ENCODE results near the gene PHACTR1. TPM values are rescaled to one million over a fixed set of nuclear protein-coding genes. Genes with fewer than 3 reads are reported as not detected.

The PHACTR1 gene
- total RNA-seq, 2 experiments from 2014 or later, result 0.47 to 0.61 TPM

DNA sequence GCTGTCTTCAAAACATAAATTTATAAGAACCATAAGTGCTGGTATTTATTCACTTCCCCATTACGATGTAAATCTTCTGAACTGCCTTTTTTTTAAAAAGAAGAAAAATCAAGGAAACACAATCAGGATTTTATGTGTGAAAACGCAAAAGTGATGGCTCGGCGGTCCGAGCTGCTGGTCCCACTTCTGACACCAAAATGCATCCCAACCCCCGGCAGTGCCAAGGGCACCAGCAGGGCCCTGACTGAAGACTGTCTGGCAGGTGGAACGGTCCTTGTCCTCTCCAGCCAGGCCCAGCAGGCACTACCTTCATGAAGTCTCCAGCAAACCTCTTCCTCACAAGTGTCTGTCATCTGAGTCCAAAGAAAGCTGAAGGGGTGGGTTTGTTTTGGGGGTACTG lies 570.5 kb downstream of the PHACTR1 start:
- POLR2A ChIA-PET, result no interaction called here
- CTCF ChIA-PET, result no interaction called here
- H3K27me3 Mint-ChIP-seq (ENCODE audit: low read depth), result no peaks in the 10 kb centered on the region
- no peak overlapping the region for H3K4me3 Mint-ChIP-seq
- H3K27ac Mint-ChIP-seq, result no peak overlapping the region
- ATAC-seq (no peak), DNase-seq (no peak)
- peaks cover 31% of the 10 kb centered on the region for H3K9me3 Mint-ChIP-seq (ENCODE audit: insufficient read depth)
- H3K4me1 Mint-ChIP-seq (ENCODE audit: low read depth), result no peaks in the 10 kb centered on the region
- H3K36me3 Mint-ChIP-seq (ENCODE audit: low read depth), result peaks cover 44% of the 10 kb centered on the region

DNA sequence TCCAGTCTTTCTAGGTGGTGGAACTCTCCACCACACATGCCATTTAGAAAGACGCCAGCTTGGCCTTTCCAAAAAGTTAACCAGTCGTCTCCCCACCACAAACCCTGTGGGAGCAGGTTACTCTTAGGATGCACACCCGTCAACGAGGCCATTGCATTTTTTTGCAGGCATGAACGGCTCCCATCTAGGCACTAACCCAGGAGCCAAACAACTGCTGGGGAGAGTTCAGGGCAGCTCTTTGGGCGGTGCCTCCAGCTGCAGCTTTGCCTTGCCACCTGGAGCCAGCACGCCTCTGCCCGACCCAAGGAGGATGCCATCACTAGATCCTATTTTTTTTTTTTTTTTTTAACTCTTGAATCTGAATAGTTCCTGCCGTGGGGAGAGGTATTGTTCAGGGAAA lies 571.9 kb downstream of the PHACTR1 start:
- Mint-ChIP-seq H3K4me3 (no peak overlapping the region), H3K27me3 (ENCODE audit: low read depth) (no peaks in the 10 kb centered on the region), H3K27ac (no peak overlapping the region), H3K36me3 (ENCODE audit: low read depth) (peaks cover 53% of the 10 kb centered on the region), H3K4me1 (ENCODE audit: low read depth) (no peaks in the 10 kb centered on the region), H3K9me3 (ENCODE audit: insufficient read depth) (peaks cover 31% of the 10 kb centered on the region)
- ATAC-seq, result no peak
- CTCF ChIA-PET, result no interaction called here
- DNase-seq, result no peak
- POLR2A ChIA-PET, result no interaction called here

DNA sequence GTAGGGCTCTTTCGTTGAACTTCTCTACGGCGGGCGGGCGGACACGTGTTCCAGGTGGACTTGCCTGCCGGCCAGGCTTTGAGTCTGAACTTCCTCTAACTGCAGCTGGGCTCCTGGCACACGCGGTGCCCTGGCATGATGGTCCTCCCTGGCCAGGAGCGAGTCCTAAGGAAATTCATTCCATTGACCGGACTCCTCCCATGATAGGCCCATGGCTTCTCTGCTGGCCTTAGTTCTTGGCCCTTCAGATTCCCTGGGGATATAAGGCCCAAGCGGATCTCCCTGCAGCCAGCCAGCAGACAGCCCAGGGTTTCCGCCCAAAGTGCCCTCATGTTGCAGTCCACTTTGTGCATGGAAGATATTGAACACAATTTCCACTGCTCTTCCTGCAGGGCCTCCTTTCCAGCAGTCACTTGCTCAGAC lies 572.4 kb downstream of the PHACTR1 start:
- Mint-ChIP-seq H3K9me3 (ENCODE audit: insufficient read depth) (peaks cover 31% of the 10 kb centered on the region), H3K27ac (no peak overlapping the region), H3K4me1 (ENCODE audit: low read depth) (no peaks in the 10 kb centered on the region), H3K4me3 (no peak overlapping the region), H3K36me3 (ENCODE audit: low read depth) (peaks cover 56% of the 10 kb centered on the region), H3K27me3 (ENCODE audit: low read depth) (no peaks in the 10 kb centered on the region)
- DNase-seq, result no peak
- ChIA-PET POLR2A (no interaction called here), CTCF (no interaction called here)
- ATAC-seq, result no peak

DNA sequence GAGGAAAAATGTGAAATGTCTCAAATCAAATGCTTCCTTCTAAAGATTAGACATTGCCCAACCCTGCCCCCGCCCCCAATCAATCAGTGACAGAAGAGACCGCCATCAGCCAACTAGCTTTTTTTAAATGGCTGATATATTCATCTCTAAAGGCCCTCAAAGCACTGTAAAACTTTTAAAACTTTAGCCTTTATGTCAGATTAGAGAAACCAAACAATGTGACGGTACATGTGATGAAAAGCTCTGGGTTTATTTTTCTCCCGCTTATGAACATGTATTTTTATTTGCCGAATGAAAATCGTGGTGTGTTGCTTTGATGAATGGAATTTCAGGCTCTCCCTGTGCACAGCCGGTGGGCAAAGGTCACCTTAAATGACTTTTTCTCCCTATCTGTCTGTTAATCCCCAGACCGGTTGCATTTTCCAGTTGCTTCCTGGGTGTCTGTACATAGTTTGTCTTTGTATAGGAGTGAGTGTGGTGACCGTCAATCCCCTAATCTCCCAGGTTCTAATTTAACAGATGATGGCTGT lies 573.3 kb downstream of the PHACTR1 start:
- no peak overlapping the region for H3K4me3 Mint-ChIP-seq
- peaks cover 65% of the 10 kb centered on the region for H3K36me3 Mint-ChIP-seq (ENCODE audit: low read depth)
- ChIA-PET POLR2A (no interaction called here), CTCF (no interaction called here)
- DNase-seq (no peak), ATAC-seq (no peak)
- H3K27me3 Mint-ChIP-seq (ENCODE audit: low read depth), result no peaks in the 10 kb centered on the region
- H3K9me3 Mint-ChIP-seq (ENCODE audit: insufficient read depth), result peaks cover 31% of the 10 kb centered on the region
- H3K27ac Mint-ChIP-seq, result no peak overlapping the region
- H3K4me1 Mint-ChIP-seq (ENCODE audit: low read depth), result no peaks in the 10 kb centered on the region

DNA sequence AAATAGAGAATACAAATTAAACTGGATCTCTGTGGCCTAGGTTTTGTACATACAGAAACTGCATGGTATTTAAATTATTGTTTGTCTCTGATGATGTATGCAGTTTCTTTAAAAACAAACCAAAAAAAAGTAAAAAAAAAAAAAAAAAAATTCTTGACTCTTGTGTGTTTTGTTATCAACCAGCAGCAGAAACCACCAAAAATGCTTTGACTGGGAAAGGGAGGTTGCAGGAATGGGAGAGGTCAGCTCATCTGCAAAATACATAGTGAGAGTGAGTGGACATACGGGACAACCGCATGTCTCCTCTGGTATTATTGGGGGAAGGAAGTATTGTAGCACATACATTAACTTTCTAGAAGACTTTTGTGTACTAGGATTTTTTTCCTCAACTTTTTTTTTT lies 573.8 kb downstream of the PHACTR1 start:
- Mint-ChIP-seq H3K4me3 (no peak overlapping the region), H3K36me3 (ENCODE audit: low read depth) (peaks cover 70% of the 10 kb centered on the region), H3K4me1 (ENCODE audit: low read depth) (no peaks in the 10 kb centered on the region), H3K27ac (no peak overlapping the region), H3K27me3 (ENCODE audit: low read depth) (no peaks in the 10 kb centered on the region), H3K9me3 (ENCODE audit: insufficient read depth) (peaks cover 31% of the 10 kb centered on the region)
- ChIA-PET CTCF (no interaction called here), POLR2A (no interaction called here)
- ATAC-seq (no peak), DNase-seq (no peak)

DNA sequence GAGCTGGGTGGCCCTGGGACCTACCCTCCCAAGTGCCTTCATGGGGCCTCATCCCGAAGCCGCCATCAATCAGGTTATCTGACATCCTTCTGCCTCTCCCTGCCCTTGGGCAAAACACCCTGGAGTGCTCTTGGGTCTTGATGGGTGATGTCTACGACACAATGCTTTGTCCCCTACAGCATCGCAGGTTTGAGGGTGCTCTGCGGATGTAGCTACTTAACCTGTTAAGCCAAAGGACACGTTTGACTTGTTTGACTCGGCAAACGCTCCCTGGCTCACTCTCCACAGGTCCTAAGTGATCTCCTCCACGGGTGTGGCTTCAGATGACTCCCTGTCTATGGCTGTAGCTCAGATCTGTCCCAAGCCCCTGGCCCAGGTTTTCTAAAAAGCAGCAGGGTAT lies 576.2 kb downstream of the PHACTR1 start:
- DNase-seq (no peak), ATAC-seq (no peak)
- ChIA-PET CTCF (no interaction called here), POLR2A (no interaction called here)
- peaks cover 51% of the 10 kb centered on the region for H3K36me3 Mint-ChIP-seq (ENCODE audit: low read depth)
- no peaks in the 10 kb centered on the region for H3K4me1 Mint-ChIP-seq (ENCODE audit: low read depth)
- no peak overlapping the region for H3K4me3 Mint-ChIP-seq
- no peaks in the 10 kb centered on the region for H3K27me3 Mint-ChIP-seq (ENCODE audit: low read depth)
- peaks cover 14% of the 10 kb centered on the region for H3K9me3 Mint-ChIP-seq (ENCODE audit: insufficient read depth)
- H3K27ac Mint-ChIP-seq, result no peak overlapping the region

DNA sequence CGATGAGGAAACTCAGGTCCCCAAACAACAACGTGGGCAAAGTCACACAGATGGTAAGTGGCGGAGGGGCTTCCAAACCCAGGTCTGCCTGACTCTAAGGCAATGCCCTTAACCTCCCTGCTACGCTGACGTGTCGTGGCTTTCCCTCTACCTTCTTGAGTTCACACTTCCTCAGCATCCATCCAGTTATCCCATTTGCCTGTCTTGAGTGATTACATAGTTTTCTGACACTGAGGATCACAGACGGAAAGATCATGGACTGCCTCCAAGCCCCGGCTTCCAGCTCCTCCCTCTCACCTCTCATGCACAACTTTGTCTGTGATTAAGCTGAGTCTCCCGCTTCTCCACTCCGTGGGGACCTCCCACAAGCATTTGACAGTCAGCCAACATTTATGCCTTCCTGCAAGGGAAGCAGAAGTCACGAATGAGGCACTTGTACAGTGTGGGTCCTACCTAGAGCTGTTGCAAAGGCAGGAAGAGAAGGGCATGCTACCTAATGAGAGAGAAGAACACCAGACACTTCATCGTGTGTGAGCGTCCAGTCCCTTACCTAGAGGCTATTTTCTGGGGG lies 578.0 kb downstream of the PHACTR1 start:
- Mint-ChIP-seq H3K4me1 (ENCODE audit: low read depth) (no peaks in the 10 kb centered on the region), H3K27ac (no peak overlapping the region), H3K27me3 (ENCODE audit: low read depth) (no peaks in the 10 kb centered on the region), H3K4me3 (no peak overlapping the region), H3K36me3 (ENCODE audit: low read depth) (peaks cover 36% of the 10 kb centered on the region), H3K9me3 (ENCODE audit: insufficient read depth) (peaks cover 7% of the 10 kb centered on the region)
- ATAC-seq (no peak), DNase-seq (no peak)
- CTCF ChIA-PET, result no interaction called here
- POLR2A ChIA-PET, result no interaction called here

DNA sequence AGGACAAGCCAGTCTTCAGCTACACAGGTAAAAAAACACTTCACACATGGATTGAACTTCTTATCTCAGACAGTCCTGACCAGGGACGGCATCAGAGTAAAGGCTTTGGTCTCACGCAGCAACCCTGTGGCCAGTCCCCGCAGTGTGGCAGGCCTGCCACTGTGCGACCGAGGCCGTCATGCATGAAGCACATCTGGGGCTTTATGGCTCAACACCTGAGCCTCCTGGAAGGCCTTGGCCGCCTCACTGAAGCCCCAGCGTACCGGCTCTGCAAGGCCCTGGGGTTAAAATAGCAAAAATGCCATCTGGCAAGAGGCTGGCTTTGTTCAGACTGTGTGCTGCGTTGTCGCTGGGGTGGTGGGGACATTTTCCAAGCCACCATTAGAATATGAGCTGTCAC lies 579.0 kb downstream of the PHACTR1 start:
- Mint-ChIP-seq H3K4me1 (ENCODE audit: low read depth) (no peaks in the 10 kb centered on the region), H3K36me3 (ENCODE audit: low read depth) (peaks cover 32% of the 10 kb centered on the region), H3K4me3 (no peak overlapping the region), H3K9me3 (ENCODE audit: insufficient read depth) (no peaks in the 10 kb centered on the region), H3K27ac (no peak overlapping the region), H3K27me3 (ENCODE audit: low read depth) (no peaks in the 10 kb centered on the region)
- ATAC-seq (no peak), DNase-seq (no peak)
- CTCF ChIA-PET, result no interaction called here
- POLR2A ChIA-PET, result no interaction called here

DNA sequence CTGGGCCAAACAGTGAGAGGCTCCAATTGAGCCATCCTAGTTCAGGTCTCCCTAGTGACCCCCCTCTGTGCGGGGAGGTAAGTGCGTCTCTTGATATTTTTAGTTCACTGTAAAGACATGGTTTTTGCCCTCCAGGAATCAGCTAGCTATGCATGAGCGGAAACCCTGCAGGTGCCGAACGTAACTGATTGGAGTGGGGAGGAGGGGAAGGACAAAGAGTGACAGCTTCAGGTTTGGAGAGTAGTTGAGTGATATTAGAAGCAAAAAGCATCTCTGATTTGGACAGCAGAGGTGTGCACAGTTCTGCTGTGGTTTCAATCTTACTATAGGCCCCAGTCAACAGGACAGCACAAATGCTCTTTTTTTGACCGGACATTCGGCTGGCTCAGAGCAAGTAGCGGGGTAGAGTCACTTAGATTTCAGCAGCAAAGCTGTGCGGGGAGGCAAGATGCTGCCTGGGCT lies 580.0 kb downstream of the PHACTR1 start:
- Mint-ChIP-seq H3K9me3 (ENCODE audit: insufficient read depth) (no peaks in the 10 kb centered on the region), H3K4me1 (ENCODE audit: low read depth) (no peaks in the 10 kb centered on the region), H3K4me3 (no peak overlapping the region), H3K36me3 (ENCODE audit: low read depth) (peaks cover 37% of the 10 kb centered on the region), H3K27ac (no peak overlapping the region), H3K27me3 (ENCODE audit: low read depth) (no peaks in the 10 kb centered on the region)
- ChIA-PET CTCF (interaction anchor here (1.2 kb wide), 1 partner anchor 19 kb away, joined by 5 read pairs; no protein-coding TSS in a partner anchor), POLR2A (interaction anchor here (0.6 kb wide), 1 partner anchor 1308 kb away, joined by 3 read pairs; no protein-coding TSS in a partner anchor)
- ATAC-seq (no peak), DNase-seq (no peak)

DNA sequence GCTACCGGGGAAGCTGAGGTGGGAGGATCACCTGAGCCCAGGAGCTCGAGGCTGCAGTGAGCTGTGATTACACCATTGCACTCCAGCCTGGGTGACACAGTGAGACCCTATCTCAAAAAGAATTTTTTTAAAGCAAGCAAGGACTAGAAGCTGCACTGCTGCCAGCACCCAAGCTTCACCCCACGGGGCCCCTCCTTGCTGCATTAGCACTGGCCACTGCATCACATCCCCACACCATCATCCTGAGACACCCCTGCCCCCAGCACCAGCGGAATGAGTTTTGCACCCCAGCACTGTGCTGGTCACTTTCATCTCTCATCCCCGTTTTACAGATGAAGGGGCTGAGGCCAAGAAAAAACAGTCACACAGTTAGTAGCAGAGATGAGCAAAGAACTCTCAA lies 580.8 kb downstream of the PHACTR1 start:
- Mint-ChIP-seq H3K27ac (no peak overlapping the region), H3K27me3 (ENCODE audit: low read depth) (no peaks in the 10 kb centered on the region), H3K9me3 (ENCODE audit: insufficient read depth) (no peaks in the 10 kb centered on the region), H3K4me1 (ENCODE audit: low read depth) (peaks cover 3% of the 10 kb centered on the region), H3K4me3 (no peak overlapping the region), H3K36me3 (ENCODE audit: low read depth) (peaks cover 38% of the 10 kb centered on the region)
- POLR2A ChIA-PET, result no interaction called here
- CTCF ChIA-PET, result interaction anchor here (0.9 to 1.2 kb wide), 2 partner anchors 19 to 34 kb away, joined by 4 to 5 read pairs; no protein-coding TSS in a partner anchor
- DNase-seq (no peak), ATAC-seq (no peak)

DNA sequence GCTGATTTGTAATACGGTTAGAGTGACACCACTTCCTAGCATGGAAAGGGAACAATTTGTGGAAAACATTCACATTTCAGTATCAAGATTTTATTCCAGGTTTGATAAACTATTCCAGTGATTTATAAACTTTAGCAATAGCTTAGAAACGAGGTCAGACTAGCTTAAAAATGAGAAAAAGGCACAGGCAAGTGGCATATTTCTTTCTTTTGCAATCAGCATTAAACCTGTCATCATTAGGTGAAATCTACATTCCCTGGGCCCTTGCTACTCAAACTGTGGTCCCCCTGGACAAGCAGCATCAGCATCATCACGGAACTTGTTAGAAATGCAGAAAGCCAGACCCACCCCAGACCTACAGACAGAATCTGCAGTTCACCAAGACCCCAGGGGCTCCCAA lies 581.9 kb downstream of the PHACTR1 start:
- Mint-ChIP-seq H3K36me3 (ENCODE audit: low read depth) (peaks cover 41% of the 10 kb centered on the region), H3K4me1 (ENCODE audit: low read depth) (peaks cover 14% of the 10 kb centered on the region), H3K27me3 (ENCODE audit: low read depth) (no peaks in the 10 kb centered on the region), H3K4me3 (no peak overlapping the region), H3K27ac (no peak overlapping the region), H3K9me3 (ENCODE audit: insufficient read depth) (no peaks in the 10 kb centered on the region)
- ATAC-seq (no peak), DNase-seq (no peak)
- ChIA-PET CTCF (interaction anchor here (0.9 kb wide), 1 partner anchor 33 kb away, joined by 4 read pairs; no protein-coding TSS in a partner anchor), POLR2A (no interaction called here)

DNA sequence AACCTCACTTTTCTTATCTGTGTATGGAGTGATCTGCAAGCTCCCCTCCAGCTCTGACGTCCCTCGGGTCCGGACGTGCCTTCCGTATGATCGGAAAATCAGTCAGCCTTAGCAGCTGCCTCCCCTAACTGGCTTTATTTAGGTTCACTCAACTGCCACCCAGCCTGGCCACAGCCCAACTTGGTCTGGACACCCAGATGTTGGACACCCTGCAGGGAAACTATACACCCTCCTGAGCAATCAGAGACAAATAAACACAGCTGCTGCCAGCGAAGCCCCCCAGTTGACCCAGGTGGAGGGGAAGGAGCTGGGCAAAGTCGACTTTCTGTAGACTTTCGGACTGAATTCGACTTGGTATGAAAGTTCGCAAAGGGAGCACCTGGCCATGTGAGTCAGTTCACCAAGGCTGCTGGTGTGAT lies 582.8 kb downstream of the PHACTR1 start:
- ATAC-seq (no peak), DNase-seq (no peak)
- ChIA-PET CTCF (no interaction called here), POLR2A (interaction anchor here (0.6 kb wide), 1 partner anchor 407 kb away, joined by 4 read pairs; no protein-coding TSS in a partner anchor)
- Mint-ChIP-seq H3K36me3 (ENCODE audit: low read depth) (peaks cover 41% of the 10 kb centered on the region), H3K4me1 (ENCODE audit: low read depth) (peaks cover 21% of the 10 kb centered on the region), H3K27me3 (ENCODE audit: low read depth) (no peaks in the 10 kb centered on the region), H3K4me3 (no peak overlapping the region), H3K27ac (no peak overlapping the region), H3K9me3 (ENCODE audit: insufficient read depth) (no peaks in the 10 kb centered on the region)

DNA sequence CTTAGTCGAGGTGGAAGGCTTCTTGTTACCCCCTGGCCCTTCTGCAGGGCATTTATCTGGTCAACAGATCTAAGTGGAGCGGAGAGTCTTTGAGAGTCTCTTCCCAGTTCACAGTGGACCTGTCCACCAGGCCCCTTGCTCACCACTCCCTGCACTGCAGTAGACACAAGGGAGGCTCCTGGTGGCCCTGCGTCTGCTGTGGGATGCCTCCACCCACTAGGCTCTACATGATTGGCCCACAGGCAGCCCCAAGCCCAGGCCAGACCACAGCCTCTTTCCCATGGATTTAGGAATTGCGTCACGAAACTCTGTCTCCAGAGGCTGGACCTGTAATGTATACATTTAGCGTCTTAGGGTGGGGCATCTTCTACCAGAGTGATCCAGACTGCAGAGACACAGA lies 583.4 kb downstream of the PHACTR1 start:
- CTCF ChIA-PET, result no interaction called here
- Mint-ChIP-seq H3K4me1 (ENCODE audit: low read depth) (peaks cover 23% of the 10 kb centered on the region), H3K27me3 (ENCODE audit: low read depth) (no peaks in the 10 kb centered on the region), H3K36me3 (ENCODE audit: low read depth) (peaks cover 38% of the 10 kb centered on the region), H3K27ac (no peak overlapping the region), H3K9me3 (ENCODE audit: insufficient read depth) (no peaks in the 10 kb centered on the region), H3K4me3 (no peak overlapping the region)
- DNase-seq, result no peak
- ATAC-seq, result no peak
- POLR2A ChIA-PET, result no interaction called here

All from activated CD8-positive, alpha-beta T cell treated with anti-CD3 and anti-CD28 coated beads, Interleukin-2, amount 10 ng/mL, durations not matched to agents 7 days and 5 days (primary cell).